AML-193 (cell line): ENCODE data around the gene GLIS1.

Experiments
- DNase-seq, 2 experiments: peaks; one replicate each; lab custom pipeline; 2025; lab: John Stamatoyannopoulos, UW

The GLIS1 gene

DNA sequence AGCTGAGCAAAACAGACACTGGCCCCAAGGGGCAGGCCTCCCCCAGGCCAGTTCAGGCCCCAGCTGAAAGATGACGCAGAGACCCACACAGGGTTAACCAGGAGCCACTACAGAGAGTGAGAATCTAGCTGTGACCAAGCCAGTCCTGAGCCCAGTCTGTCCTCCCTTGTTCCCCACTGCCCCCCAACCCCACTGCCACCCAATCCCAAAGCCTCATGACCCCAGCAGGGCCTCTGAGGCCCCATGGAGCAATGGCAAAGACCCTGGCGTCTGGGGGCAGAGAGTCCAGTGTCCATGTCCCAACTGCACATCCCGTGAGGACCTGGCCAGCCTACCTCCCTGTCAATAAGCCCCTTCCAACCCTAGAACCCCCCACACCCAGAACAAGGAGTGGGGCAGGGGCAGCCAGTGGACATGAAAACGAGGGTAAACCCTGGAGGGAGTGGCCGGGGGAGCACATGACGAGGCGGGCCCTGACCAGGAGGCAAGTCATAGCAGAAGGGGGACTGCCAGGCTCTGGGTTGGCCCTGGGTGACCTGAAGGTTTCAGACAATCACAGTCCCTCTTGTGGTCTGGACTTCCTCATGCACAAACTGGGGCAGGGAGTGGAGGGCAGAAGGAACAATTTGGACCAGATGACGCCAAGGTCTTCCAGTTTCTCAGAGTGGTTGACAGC lies 100.5 kb downstream of the GLIS1 start:
- no peak for DNase-seq

DNA sequence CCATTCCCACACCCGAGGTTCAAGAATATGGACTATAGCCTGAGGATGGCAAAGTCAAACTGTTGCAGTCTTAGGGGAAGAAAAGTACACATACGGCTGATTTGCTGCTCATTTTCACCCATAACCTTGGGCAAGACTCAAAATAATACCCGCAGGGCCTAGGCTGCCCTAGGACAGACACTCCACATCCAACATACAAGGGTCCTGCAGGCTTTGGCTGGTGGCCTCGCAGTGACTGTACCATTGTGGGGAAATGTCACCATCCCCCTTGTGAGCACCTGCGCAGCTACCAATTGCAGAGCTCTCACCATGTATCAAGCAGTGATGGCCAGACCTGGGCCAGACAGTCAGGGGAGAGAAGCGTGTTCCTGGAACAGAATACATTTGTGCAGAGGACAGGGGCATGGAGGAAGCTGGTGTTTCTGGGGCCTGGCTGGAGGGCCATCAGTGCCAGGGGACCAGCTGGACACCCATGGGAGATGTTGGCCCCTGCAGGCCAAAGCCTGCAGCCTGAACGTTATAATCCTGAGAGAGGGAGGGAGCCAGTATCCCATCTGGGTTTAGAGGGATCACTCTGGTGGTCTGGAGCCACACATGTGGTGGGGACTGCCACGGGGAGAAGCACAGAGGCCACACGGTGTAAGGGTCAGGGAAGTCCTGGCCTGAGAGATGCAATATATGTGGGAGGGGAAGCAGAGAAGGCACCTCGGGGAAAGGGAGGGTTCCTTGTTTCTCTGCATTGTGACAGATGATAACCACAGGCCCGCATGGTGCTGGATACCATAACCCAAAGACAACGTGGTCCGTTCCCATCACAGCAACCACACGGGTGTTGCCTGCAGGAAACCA lies 101.2 kb downstream of the GLIS1 start:
- no peak for DNase-seq

DNA sequence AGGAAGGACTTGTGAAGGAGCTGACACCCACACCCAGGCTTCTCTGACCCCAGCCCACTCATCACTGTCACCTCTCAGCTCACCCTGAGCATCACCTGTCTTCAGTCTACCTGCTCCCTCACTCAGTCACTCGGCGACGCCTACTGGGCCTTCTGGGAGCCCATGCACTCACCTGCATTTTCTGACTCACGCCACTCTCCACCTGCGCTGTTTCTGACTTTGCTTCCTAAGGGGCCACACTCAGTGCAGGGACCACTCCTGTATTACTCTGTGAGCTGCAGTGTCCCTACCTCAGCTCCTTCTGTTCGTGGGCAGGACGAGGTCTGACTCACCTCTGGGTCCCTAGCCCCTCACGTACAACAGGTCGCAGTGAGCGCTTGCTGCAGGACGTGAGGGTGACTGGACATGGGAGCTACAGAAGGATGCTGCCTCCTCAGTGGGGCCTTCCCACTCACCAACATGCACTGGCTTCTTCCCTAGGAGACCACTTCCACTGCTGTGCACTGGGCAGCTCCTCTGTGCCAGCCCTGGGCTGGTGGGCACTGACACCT lies 102.3 kb downstream of the GLIS1 start:
- no peak for DNase-seq

DNA sequence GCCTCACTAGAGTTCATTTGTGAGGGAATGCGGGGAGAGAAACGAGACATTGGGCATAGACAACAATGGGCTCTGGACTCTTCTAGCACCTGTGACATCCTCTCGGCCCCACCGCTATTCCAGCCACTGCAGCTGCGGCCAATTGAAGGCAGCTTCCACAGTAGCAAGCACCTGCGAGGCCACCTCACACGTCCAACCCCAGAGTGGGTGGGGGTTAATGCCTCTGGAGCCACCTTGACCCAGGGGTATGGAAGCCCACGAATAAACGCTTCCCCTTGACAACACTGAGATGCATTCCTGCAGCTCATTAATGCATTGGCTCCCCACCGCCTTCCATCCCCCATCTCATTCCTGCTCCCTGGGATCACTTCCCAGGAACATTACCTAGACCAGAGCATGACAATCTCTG lies 104.4 kb downstream of the GLIS1 start:
- no peak for DNase-seq

DNA sequence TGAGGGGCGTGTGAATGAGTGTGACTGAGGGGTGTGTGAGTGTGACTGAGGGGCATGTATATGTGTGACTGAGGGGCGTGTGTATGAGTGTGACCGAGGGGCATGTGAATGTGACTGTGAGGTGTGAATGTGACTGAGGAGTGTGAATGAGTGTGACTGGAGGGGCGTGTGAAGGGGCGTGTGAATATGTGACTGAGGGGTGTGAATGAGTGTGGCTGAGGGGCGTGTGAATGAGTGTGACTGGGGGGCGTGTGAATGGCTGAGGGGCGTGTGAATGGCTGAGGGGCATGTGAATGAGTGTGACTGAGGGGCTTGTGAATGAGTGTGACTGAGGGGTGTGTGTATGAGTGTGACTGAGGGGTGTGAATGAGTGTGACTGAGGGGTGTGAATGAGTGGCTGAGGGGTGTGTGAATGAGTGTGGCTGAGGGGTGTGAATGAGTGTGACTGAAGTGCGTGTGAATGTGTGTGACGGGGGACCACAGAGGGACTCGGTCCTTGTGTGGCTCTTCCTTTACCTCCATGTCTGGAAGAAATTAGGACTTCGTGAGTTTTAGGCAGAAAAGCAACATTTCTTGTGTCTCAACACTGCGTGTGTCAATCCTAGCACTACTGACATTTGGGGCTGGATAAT lies 105.8 kb downstream of the GLIS1 start:
- DNase-seq, result no peak

DNA sequence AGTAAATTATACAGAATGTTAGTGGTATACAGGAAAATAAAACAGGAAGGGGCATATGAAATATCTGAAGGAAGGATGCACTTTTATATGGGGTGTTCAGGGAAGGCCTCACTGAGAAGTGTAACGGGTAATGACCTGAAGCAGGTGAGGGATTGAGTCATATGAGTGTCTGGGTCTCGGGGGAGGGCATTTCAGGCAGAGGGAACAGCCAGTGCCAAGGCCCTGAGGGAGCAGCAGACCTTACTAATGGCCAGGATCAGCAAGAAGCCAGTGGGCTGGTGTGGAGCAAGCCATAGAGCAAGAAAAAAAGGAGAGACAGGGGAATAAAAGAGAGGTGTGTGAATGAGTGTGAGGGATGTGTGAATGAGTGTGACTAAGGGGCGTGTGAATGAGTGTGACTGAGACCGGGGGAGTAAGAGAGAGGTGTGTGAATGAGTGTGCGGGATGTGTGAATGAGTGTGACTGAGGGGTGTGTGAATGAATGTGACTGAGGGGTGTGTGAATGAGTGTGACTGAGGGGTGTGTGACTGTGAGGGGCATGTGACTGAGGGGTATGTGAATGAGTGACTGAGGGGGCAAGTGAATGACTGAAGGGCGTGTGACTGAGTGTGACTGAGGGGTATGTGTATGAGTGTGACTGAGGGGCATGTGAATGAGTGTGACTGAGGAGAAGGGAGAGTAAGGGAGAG lies 107.2 kb downstream of the GLIS1 start:
- no peak for DNase-seq

DNA sequence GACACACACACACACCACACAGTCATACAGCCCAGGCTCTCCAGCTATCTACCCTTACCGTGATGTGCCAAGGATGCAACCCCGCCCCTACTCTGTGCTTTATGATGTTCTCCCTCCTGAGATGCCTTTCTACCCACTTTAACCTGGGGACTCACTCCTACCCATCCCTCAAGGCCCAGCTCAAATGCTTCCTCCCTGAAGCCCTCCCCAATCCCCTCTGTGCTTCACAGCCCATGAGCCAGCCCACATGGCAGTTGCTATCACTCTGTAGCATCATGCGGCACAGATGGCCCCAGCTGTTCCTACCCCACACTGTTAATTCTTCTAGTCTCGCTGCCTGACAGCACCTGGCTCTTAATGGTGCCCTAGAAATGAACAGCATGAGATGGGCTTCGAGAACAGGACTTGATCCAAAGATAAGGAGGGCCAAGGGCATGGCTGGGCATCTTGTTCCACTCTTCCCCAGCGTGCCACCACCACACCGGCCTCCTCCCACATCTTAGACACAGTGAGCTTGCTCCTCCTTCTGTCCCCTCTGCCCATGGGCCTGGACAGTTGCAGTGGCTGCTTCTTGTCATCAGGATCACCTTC lies 109.8 kb downstream of the GLIS1 start:
- no peak for DNase-seq

DNA sequence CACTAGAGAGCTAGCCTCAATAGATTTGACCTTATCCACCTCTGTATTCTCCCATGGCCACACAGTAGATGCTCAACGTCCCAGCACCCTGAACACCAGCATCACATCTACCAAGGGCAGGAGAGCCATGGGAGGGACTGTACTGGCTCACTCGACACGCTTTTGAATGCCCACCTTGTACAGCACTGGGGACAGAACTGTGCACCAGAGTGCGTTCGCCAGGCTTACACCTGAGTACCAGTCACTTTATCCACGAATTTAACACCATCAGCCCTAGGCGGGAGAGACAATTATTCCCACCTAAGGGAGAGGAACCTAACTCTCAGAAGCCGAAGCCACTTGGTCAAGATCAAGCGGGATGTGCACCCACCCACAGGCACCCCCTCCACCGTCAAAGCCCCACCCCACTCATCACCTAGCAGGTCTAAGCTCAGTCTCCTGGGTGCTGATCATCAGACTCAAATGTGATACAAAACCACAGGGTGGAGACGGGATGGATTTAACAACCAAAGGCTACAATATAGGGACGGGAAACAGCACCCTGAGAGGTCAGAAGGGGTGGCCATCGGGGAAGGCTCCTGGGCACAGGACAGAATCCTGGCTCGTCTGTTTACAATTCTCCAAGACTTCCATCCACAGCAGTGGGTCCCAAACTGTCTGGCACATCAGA lies 110.5 kb downstream of the GLIS1 start:
- DNase-seq, result no peak

DNA sequence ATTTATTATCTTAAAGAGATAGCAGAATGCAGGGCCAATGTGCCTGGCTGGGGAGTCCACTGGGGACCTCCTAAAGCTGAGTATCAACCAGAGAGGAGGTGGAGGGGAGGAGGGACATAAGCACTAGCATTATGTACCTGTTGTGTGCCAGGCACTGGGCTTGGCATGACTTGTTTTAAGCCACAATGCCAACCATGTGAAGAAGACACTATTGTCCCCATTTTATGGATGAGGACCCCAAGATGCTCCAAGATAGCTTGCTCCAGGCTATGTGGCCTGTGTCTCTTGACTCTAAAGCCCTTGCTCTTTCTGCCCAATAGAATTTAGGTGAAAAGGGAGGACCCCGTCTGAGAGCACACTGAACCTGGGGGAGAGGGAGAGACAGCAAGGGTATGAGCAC lies 111.3 kb downstream of the GLIS1 start:
- no peak for DNase-seq

DNA sequence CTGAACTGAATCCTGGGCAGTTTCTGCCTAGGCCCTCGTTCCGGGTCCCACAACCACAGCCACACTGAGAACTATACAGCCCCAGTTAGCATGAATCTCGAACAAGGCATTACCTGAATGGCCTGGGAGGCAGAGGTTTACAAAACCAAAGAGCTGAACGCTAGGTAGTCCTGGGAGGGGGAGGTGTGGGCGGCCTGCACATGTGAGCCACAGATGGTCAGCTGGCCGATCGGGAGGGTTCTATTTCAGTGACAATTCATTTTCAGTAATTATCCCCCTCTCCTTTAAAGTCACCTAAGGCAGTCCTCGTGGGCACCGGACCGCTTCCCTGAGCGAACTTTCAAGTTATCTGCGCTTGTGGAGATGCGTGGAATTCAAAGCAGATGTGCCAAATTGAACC lies 111.9 kb downstream of the GLIS1 start:
- DNase-seq, result no peak

DNA sequence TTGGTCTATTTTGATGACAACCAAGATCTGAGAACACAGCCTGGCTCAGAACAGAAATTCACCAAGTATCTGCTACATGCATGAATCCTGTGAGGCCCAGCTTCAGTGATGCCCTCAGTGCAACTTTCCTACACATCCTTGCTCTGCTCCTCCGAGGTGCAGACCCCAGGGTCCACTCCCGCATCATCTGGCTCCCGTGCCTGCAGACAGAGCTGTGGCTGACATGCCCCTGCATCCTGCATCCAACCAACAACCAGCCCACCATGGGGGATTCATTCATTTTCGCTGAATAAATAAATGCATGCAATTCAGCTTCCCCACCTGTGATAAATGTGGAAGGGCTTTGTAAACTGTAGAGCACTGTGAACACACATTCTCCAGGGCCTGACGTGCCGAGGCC lies 112.3 kb downstream of the GLIS1 start:
- no peak for DNase-seq

DNA sequence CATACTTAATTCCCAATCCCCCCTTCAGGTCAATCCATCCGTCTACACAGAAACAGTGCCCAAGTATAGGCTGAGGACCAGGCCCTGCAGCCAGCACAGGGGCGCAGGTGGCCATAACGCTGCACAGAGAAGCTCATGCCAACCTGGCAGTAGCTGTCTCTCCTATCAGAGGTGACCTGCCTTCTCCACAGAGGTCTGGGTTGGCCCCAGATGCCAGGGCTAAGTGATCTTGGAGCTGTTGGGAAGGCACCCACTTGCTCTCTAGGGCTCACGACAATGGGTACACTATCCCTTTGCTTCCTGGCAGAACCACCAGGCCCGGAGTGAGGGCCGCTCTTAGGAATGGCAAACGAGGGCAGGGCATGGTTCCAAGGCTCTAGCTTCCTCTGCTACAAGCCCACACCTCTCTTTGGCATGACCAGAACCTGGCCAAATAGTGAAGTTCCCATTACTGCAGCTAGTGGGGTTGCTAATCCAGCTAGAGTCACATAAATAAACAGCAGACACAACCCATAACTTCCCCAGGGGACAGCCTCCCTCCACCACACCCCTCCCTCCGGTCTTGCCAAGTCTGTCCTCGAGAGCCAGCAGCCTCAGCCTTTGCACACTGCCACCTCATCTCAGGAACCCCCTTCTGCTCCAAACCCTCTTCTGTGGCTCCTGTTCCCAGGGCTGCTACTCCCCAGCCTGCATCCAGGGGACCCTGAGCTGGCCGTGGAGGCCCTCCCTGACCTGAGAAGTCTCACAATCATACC lies 113.0 kb downstream of the GLIS1 start:
- no peak for DNase-seq

DNA sequence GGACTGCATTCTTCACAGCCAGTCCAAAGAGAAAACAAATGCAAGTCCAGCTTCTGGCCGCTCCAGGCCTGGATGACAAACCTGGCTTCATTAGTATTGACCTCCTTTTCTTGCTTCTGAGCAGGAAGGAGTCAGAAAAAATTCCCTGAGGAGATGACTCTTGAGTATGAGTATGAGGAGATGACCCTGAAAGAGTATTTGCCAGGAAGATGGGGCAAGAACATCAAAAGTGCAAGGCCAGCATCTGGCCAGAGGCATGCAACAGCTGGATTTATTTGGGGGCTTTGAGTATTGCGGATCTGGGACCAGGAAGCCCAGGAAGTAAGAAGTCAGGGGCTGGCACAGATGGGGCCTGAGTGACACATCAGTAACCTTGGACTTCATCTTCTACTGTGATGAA lies 113.9 kb downstream of the GLIS1 start:
- DNase-seq, result no peak

DNA sequence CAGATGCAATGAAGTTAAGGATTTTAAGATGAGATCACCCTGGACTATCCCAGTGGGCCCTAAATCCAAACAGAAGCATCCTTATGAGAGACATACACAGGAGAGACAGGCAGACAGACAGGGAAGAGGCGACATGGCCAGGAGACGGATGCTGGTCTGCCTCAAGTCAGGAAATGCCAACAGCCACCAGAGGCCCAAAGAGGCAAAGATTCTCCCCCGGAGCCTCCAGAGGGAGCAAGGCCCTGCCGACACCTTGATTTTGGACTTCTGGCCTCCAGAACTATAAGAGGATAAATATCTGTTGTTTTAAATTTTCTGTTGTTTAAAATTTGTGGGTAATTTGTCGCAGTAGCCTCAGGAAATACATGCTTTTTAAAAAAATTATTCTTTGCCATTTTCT lies 116.4 kb downstream of the GLIS1 start:
- no peak for DNase-seq

DNA sequence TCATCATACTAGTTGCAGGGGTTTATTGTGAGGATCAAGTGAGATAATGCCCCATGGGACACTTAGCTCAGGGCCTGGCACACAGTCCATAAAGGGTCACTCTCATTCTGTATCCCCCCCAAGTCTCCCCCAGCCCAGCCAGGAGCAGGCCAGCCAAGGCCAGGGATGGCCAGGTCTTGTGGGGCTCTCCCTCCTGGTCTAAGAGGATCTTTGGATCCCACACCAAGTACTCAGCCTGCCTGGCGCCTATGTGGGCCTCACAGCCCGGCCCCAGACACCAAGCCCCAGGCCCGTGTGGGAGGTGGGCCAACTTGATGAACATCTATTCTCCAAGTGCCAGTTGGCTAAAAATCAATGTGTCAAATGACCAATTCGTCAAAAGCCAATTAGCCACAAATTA lies 117.8 kb downstream of the GLIS1 start:
- DNase-seq, result no peak

DNA sequence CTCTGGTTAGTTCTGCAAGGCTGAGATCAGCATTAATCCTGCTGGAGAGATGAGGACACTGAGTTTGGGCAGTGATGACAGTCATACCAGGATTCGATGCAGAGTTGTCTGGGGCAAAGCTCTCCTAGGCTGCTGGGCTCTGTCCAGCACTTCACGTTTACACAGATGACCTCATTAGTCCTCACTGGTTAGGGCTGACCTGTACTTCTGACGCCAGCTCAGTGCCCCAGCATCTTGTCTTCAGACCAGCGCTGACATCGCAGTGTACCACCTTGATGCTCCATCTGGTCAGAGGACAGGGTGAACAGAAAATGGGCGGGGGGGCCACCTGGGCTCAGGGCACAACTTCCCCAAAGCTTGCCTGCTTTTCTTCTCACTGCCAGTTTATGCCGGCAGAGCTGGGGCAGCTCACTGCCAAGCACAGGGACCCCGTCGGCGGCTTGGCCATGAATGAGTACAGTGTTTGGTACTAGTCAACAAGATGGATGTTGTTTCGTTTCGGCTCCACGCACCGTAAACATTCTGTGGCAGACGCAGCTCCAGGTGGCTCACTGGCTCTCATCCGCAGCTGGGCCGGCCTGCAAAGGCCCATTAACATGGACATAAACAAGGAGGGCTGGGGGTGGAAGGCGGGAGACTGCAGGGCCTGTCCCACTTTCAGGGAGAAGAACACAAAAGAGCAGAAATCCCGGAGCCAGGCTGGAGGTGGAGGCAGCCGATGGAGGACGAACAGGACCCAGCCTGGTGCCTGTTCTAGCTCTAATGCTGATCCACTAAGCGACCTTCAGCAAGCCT lies 118.7 kb downstream of the GLIS1 start:
- no peak for DNase-seq

DNA sequence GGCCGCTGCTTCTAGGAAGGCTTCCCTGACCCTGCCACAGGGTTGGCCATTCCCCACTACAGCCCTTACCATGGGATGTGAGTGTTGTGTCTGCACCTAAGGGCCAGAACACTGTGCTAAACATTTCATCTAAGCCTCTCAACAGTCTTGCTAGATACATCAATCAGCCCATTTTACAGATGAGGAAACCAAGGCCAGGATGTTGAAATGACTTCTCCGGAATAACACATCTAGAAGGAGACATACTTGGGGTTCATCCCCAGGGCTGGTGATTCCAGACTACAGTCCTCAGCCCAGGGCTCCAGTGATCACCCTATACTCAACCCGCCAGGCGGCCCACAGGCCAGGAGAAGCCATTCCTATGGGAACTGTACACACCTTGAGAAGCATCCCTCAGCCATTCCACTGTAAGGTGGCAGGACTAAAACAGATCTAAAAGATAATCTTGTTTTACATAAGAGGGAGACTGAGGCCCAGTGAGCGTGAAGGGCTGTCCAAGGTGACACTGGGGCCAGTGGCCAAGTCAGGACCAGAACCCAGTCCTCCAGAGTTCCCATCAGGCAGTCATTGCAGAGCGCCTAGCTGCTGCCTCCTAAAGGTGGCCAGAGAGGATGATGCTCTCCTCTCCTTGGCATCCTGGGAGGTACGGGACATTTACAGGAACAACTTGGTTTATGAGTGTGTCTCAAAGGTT lies 119.5 kb downstream of the GLIS1 start:
- DNase-seq, result no peak

DNA sequence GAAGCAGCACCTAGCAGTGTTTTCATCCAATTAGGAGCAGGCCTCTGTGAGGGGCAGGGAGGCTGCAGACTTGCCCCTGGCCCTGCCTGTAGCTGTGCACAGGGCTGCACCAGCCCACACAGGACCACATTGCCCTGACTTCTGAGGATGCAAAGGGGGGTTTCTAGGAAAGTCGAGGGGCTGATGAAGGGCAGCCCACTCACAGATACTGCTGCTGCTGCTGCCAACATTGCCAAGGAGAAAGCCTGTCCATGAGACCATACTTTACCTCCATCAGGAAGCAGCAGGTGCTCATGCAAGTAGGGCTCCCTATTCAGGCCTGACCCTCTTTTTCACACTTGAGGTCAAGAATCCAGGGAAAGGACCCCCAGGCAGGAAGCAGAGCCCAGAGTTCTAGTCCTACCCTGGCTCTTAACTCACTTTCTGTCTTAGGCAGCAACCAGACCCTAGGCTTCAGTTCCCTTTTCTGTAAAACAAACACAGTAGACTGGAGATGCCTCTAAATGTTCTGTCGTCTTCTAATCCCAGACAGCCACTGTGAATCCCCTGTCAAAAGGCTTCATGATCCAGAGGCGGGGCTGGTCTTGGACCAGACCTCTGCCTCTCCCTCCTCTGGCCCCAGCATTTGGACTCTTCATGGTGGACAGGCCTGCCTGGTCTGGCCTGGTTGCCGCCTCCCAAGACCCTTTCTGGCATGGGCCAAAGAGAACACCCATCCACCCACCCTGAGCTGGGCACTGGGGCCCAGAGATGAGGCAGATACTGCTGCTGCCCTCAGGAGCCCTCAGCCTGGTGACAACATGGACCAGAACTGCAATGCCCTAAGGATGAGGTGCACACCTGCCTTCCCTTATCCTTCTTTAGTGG lies 120.2 kb downstream of the GLIS1 start:
- no peak for DNase-seq
